ENCODE results near the gene HPSE2.
"Not testable (repeated sequence)": the region's sequence is repeated elsewhere in the genome, so short reads cannot be mapped to it uniquely, and the experiment has no call there.

HPSE2 gene

GRCh38 chr10:98502535-98502934 lies 733.1 kb downstream of the HPSE2 start:
- not testable (repeated sequence) for DNase-seq (ENCODE audit: low read depth)

DNA sequence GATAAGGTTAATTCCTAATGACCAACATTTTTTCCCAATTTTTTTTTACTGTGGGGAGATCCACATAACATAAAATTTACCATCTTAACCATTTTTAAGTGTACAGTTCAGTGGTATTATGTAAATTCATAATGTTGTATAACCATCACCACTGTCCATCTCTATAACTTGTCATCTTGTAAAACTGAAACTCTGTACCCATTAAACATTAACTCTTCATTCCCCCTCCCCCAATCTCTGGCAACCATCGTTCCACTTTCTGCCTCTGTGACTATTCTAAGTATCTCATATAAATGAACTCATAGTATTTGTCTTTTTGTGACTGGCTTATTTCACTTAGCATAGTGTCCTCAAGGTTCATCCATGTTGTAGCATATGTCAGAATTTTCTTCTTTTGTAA lies 742.9 kb downstream of the HPSE2 start:
- no peak for DNase-seq (ENCODE audit: low read depth)

DNA sequence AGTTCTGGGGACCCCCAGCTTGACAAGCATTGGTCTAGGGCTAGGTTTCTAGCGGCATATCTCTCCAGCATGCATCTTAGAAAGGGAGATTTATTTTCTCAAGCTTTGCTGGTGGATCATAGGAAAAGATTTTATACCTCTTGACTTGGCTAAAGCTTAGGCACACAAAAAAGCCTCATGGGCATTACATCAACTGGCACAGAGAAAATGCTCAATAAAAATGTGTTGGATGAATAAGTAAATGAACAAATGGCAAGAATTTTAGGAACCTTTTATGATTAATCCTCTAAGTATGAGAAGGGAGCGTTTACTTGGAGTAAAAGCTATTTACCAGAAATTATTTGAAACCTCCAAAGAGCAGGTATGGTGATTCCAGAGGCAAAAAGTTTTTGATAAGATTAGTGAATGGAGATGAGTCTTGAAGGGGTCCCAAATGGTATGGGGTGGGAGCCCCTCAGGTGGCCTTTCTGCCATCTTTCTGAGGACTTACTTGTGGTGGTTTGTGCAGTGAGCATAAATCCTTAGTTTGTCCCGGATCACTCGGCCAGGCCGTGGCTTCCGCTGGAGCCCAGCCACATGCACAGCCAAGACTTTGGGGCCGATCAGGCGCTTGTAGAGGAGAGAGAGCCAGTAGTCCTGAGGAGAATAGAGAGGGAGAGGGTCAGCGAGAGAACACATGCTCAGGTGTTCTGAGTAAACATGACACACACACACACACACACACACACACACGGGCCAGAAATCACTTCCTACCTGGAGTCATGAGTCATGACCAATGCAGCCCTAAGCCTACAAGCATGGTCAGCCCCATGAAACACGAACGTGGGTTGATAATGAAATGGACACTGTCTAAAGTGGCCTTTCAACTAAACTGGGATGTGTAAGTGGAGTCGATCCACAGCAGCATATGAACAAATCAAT lies 745.8 kb downstream of the HPSE2 start:
- peak; percentile 37 for DNase-seq (ENCODE audit: low read depth)

DNA sequence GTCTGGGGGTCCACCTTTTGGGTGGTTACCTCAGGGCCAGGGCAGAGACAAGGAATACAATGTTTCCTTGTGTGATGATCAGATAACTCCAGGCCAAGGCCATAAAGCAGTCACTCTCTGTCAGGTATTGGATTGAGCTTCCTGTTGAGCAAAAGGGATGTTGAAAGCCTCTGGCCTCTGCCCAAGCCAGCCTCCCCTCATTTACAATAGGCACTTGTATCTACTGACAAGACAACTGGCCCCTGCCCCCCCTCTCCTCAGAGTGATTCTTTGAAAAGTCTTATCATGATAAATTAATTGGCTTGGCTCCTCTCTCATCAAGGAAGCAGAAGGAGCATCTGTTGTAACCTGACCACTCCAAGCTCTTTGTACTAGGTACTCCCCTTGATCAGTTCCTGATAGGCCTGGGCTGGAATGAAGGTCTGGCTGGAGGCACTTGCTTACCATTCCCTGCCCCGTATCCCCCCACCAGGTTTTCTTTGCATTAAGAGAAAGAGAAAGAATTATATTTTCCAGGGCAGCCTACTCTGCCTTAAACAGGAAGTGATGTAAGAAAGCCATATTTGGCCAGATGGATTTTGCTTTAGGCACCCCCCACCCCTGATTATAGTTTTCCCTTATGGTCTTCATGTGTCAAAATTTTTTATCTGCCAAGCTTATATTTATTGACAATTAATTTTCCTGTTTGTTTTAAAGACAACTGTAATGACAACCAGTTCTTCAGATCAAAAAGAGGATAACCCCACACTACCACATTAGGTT lies 746.8 kb downstream of the HPSE2 start:
- peak; percentile 20 for DNase-seq (ENCODE audit: low read depth)

- no peak for DNase-seq (ENCODE audit: low read depth)
Measured at GRCh38 chr10:98487649-98488048, 748.0 kb downstream of the HPSE2 start.

DNA sequence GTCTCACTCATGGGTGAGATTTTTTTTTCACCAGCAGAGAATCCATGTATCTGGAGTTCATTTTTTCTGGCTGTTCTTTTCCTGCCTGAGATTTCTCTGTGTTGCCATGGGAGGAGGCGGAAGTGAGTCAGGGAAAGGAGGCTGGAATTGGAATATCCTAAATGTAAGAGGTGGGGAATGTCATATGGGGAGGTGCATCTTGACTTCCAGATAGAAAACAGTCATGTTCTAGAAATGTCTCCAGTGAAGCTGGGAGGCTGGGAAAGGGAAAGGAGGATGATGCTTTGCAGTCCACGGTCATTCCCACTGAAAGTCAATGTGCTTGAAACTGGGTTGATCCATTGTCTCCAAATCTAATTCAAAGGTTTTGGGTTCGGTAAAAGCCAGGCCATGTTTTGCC lies 749.2 kb downstream of the HPSE2 start:
- peak; percentile 96 for DNase-seq (ENCODE audit: low read depth)

GRCh38 chr10:98485959-98486358 lies 749.7 kb downstream of the HPSE2 start:
- peak; percentile 66 for DNase-seq (ENCODE audit: low read depth)

- no peak for DNase-seq (ENCODE audit: low read depth)
Measured at GRCh38 chr10:98483658-98484057, 752.0 kb downstream of the HPSE2 start.

GRCh38 chr10:98482096-98482495 lies 753.6 kb downstream of the HPSE2 start:
- DNase-seq (ENCODE audit: low read depth) = no peak

GRCh38 chr10:98481404-98481945 lies 754.2 kb downstream of the HPSE2 start:
- peak; percentile 15 for DNase-seq (ENCODE audit: low read depth)

GRCh38 chr10:98478430-98479222 lies 757.0 kb downstream of the HPSE2 start:
- DNase-seq (ENCODE audit: low read depth) = peak; percentile 84

DNA sequence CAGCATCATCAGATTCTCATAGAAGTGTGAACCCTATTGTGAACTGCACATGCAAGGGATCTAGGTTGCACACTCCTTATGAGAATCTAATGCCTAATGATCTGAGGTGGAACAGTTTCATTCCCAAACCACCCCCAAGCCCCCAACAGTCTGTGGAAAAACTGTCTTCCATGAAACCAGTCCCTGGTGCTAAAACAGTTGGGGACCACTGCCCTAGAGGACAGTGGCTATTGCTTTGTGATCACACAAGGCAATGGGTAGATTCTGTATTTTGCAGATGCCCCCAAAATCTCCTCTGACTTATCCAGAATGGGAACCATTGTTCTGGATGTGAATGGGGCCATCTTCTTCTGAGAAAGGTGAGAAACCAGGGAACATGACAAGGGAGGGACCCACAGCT lies 757.8 kb downstream of the HPSE2 start:
- no peak for DNase-seq (ENCODE audit: low read depth)

DNA sequence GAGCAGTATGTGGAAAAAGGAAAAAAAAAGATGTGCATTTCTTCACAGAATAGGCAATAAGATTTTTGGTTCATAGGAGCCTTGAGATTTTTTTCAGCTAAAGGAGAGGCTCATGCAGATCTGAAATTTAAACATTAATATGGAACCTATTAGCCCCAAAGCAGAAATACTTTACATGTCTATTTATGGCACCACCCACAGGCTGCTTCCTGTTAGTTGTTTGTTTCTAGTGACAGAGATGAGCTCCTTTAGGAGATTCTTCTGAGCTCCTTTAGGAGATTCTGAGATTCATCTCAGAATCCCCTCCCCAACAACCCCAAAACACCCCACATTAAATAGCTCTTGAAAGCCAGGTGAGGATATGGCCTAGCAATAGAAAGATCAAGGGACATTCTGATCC lies 761.0 kb downstream of the HPSE2 start:
- DNase-seq (ENCODE audit: low read depth) = peak; percentile 32

DNA sequence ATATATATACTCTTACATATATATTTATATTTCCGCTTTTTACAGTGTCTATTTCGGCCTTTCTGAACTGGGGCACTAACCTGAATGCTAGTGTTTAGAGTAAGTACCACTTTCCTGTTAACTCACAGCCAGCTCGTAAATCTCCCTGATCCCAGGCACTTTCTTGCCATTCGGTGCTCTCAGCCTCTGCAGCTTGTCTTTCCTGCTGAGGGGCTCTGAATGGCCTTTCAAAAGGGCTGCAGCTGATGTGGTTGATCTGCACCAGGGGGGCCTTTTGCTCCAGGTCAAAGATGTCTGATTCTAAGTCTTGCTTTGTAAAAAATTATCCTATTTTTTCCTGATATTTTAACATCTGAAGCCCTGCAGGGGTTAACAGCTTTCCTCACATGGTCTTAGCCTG lies 763.5 kb downstream of the HPSE2 start:
- DNase-seq (ENCODE audit: low read depth) = no peak

- DNase-seq (ENCODE audit: low read depth) = peak; percentile 45
Measured at GRCh38 chr10:98470850-98471249, 764.8 kb downstream of the HPSE2 start.

DNA sequence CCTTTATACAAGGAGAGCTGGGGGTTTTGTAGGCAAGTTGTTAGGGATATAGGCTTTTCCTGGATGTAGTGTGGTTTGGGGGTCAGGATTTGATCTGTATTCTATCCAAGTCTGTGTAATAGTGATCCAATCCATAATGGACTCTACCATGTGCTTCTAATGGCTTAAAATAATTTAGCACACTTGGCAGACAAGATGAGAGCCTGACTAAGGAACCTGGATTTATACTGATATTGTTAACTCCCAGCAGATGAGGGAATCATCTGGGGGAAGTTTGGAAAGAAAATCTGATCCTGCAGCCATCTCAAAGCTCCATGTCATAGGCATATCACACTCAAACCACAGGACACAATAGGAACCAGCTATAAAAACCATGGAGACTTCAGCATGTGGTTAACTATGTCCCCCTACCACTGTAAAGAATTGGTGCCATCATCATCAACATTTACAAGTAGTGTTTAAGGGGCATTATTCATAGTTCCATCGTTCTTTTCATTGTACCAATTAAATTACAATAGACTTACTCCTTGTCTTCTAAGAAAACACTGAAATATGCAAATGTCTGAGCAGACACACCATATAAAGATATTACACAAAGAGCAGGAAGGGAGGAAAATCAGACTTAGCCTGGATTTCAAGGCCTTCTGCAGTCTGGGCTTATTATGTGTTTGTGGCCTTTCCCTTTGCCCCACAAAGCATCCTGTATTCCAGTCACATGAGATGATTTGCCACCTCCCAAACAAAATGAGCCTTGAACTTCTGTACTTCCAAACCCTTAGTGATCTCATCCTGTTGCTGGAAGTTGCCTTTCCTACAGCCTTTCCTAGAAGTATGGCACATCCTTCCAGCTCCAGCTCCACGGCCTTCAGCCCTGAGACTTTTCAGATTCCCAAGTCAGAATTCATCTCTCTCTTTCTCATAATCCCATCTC lies 766.4 kb downstream of the HPSE2 start:
- peak; percentile 24 for DNase-seq (ENCODE audit: low read depth)

GRCh38 chr10:98467506-98468318 lies 767.9 kb downstream of the HPSE2 start:
- DNase-seq (ENCODE audit: low read depth) = peak; percentile 89

DNA sequence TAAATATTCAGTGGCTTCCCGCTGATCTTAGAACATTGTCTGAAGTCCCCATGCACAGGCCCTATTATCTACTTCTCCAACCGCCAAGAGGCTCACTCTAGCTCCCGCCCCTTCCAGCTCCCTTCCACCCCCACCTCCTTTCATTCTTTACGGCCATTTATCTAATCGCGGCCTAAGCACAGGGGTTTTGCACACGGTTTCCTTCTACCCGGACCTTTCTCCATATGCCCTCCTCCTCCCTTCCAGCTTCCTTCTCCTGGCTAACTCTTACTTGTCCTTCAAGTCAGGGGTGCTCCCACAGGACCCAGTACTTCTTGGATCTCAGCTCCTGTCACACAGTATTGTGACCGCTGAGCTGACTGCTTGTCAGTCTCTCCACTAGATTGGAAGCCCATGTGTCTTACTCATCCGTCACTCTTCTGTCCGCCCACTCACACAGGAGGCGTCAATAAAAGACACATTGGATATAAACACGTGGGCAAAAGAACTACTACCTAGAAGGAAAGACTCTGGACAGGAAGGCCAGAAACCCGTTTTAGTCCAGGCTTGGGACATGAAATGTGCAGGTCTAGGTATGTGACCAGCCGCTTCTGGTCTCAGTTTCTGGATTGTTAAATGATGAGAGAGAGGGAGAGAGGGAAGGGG lies 768.7 kb downstream of the HPSE2 start:
- no peak for DNase-seq (ENCODE audit: low read depth)

- no peak for DNase-seq (ENCODE audit: low read depth)
Measured at GRCh38 chr10:98465866-98466265, 769.8 kb downstream of the HPSE2 start.

Measured in EH (cell line).